Mucosa of rectum (tissue), 2 donors: ENCODE measurements around the gene HAPSTR1.

ENCODE experiments used
- H3K27ac ChIP-seq, 2 donors: one replicate each; pipeline ENCODE4 v1.7.0; 2013; ENCODE audit warnings: inconsistent platforms in 2 of 2, low read depth in 2 of 2, low read length in 2 of 2
- H3K27me3 ChIP-seq, 2 donors: one replicate each; pipeline ENCODE4 v1.7.0; 2013; ENCODE audit warnings: low read length in 2 of 2; ENCODE audit not compliant: control insufficient read depth in 2 of 2, insufficient read depth in 2 of 2
- H3K36me3 ChIP-seq, 2 donors: one replicate each; pipeline ENCODE4 v1.7.0; 2013; ENCODE audit warnings: low read length in 2 of 2; ENCODE audit not compliant: control insufficient read depth in 2 of 2, insufficient read depth in 2 of 2
- H3K4me1 ChIP-seq, 2 donors: one replicate each; pipeline ENCODE4 v1.7.0; 2013; ENCODE audit warnings: low read length in 2 of 2, mild to moderate bottlenecking in 1 of 2; ENCODE audit not compliant: control insufficient read depth in 2 of 2, insufficient read depth in 2 of 2
- H3K4me3 ChIP-seq, 2 donors: one replicate each; pipeline ENCODE4 v1.7.0; 2013; ENCODE audit warnings: low read length in 2 of 2
- H3K9ac ChIP-seq, 2 donors: one replicate each; pipeline ENCODE4 v1.7.0; 2013; ENCODE audit warnings: low read length in 2 of 2, low read depth in 1 of 2, mild to moderate bottlenecking in 1 of 2
- H3K9me3 ChIP-seq, 2 donors: one replicate each; pipeline ENCODE4 v1.7.0; 2013; ENCODE audit warnings: low read length in 2 of 2; ENCODE audit not compliant: control insufficient read depth in 2 of 2
- donor health status: healthy.
- donor health status: Normal muscosa, but diverticular disease.

Gene HAPSTR1

GRCh38 chr16:9128346-9129342, 37.2 kb downstream of the HAPSTR1 start:
- Histone ChIP-seq H3K4me3 (no peak overlapping the region), H3K36me3 (peaks cover 0 to 3% of the 10 kb centered on the region in 2 donors), H3K9me3 (no peaks in the 10 kb centered on the region), H3K4me1 (peaks cover 10 to 12% of the 10 kb centered on the region in 2 donors), H3K27me3 (no peaks in the 10 kb centered on the region), H3K27ac (no peak overlapping the region), H3K9ac (no peak overlapping the region)

DNA sequence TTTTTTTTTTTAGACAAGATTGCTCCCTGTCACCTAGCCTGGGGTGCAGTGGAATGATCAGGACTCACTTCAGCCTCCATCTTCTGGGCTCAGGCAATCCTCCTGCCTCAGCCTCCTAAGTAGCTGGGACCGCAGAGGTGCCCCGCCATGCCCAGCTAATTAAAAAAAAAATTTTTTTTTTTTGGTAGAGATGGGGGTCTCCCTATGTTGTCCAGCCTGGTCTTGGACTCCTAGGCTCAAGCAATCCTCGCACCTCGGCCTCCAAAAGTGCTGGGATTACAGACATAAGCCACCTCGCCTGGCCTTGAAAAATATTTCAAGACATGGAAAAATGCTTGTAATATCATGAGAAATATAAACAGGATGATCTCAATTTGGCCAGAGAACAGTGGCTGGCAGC, 42.9 kb downstream of the HAPSTR1 start:
- Histone ChIP-seq H3K27me3 (peaks cover 3 to 13% of the 10 kb centered on the region in 2 donors), H3K4me3 (no peak overlapping the region), H3K9me3 (no peaks in the 10 kb centered on the region), H3K4me1 (peaks cover 0 to 6% of the 10 kb centered on the region in 2 donors), H3K27ac (no peak overlapping the region), H3K9ac (no peak overlapping the region), H3K36me3 (no peaks in the 10 kb centered on the region)

GRCh38 chr16:9134739-9135138, 43.3 kb downstream of the HAPSTR1 start:
- no peak overlapping the region for H3K4me3 ChIP-seq
- no peaks in the 10 kb centered on the region for H3K36me3 ChIP-seq
- H3K9ac ChIP-seq, result no peak overlapping the region
- peaks cover 0 to 6% of the 10 kb centered on the region in 2 donors for H3K4me1 ChIP-seq
- H3K27me3 ChIP-seq, result peaks cover 3 to 14% of the 10 kb centered on the region in 2 donors
- no peak overlapping the region for H3K27ac ChIP-seq
- H3K9me3 ChIP-seq, result no peaks in the 10 kb centered on the region

DNA sequence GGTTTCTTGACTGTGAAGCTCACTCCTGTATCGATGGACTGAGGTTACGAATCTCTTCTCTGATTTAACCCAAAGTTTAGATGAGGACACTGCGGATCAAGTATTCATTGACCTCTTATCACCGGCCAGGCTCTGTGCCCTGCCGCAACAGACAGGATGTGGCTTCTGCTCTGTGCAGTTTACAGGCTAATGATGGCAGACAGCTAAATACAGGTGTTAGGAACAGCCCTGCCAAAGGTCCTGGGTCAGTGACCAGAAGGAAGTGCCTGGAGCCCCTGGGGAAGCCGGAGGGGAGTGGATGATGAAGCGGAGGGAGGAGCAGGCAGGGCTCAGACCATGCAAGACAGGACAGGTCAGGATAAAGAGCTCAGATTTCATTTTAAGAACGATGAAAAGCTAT, 44.4 kb downstream of the HAPSTR1 start:
- Histone ChIP-seq H3K27me3 (peaks cover 3 to 16% of the 10 kb centered on the region in 2 donors), H3K9me3 (no peaks in the 10 kb centered on the region), H3K9ac (no peak overlapping the region), H3K4me1 (peaks cover 0 to 6% of the 10 kb centered on the region in 2 donors), H3K27ac (no peak overlapping the region), H3K36me3 (no peaks in the 10 kb centered on the region), H3K4me3 (no peak overlapping the region)

DNA sequence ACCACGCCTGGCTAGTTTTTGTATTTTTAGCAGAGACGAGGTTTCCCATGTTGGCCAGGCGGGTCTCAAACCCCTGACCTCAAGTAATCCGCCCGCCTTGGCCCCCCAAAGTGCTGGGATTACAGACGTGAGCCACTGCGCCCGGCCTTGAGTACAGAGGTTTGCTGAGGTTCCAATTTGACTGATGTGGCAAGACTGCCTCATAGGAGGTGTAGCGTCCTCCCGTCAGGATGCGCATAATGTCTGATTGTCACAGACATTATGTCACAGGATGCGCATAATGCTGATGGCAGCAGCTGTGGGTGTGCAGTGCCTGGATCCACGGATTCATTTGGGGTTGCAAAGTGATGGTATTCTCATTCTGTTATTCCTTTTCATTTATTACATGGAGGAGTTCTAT, 45.2 kb downstream of the HAPSTR1 start:
- no peaks in the 10 kb centered on the region for H3K36me3 ChIP-seq
- no peak overlapping the region for H3K9ac ChIP-seq
- H3K27me3 ChIP-seq, result peaks cover 3 to 16% of the 10 kb centered on the region in 2 donors
- no peaks in the 10 kb centered on the region for H3K9me3 ChIP-seq
- H3K27ac ChIP-seq, result no peak overlapping the region
- peaks cover 0 to 6% of the 10 kb centered on the region in 2 donors for H3K4me1 ChIP-seq
- H3K4me3 ChIP-seq, result no peak overlapping the region

DNA sequence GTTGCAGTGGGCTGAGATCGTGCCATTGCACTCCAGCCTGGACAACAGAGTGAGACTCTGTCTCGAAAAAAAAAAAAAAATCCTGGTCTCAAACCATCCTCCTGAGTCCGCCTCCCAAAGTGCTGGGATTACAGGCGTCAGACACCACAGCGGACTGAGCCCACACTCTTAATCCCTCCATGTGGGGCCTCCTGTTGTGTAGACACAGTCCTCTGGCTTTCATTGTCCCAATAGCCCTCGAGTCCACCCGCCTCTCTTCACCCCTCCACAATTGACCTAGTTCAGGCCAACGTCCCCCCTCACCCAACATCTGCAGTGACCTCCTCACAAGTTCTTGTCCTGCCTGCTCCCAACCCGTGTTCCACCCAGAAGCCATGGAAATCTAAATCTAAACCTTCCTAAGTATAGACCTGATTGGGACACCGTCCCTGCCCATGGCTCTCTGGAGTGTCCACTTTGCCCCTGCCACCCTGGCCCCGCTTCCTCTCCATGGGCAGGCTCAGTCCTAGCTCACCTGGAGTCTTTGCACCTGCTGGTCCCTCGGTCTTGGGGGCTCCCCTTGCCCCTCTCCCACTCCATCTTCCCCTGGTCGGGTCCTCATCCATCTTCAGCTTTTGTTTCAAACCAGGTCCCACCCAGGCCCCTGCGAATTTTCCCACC, 46.7 kb downstream of the HAPSTR1 start:
- Histone ChIP-seq H3K9ac (no peak overlapping the region), H3K27ac (no peak overlapping the region), H3K36me3 (no peaks in the 10 kb centered on the region), H3K4me3 (no peak overlapping the region), H3K4me1 (peaks cover 0 to 6% of the 10 kb centered on the region in 2 donors), H3K27me3 (peaks cover 3 to 16% of the 10 kb centered on the region in 2 donors), H3K9me3 (no peaks in the 10 kb centered on the region)

DNA sequence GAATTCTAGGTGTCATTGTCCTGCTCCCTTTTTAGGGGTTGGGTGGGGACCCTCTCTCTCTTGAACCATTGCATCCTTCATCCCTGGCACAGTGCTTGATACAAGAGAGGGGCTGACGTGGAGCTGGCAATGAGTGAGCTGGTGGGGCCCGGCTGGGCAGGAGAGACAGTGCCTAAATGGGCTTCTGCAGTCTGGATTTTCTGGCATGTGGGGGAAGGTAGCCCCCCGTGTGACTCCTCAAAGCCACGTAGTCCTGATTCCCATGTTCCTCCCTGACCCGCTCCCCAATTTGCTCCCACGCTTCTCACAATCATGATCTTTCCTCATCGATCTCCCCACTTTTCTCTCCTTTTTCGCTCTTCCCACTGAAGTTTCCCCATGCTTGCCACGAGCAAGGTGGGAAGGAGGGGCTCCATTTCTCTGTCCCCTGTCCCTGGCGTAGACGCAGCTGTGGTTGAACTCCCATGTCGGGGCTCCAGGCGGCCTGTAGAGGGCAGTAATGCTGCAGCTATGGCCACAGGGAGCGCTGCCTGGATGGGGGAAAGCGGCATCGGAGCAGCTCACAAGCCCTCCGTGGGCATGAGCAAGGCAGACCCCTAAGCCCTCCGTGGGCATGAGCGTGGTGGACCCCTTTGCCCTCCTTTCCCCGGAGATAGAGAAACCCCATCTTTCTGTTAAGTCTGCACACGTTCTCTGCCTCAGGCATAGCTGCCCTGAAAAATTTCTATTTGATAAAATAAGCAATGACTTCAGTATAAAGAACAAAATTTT, 47.5 kb downstream of the HAPSTR1 start:
- Histone ChIP-seq H3K27ac (no peak overlapping the region), H3K4me3 (peak overlapping the region in 1 of 2 donors; percentile 45), H3K9me3 (no peaks in the 10 kb centered on the region), H3K36me3 (no peaks in the 10 kb centered on the region), H3K4me1 (peaks cover 0 to 6% of the 10 kb centered on the region in 2 donors), H3K27me3 (peaks cover 3 to 16% of the 10 kb centered on the region in 2 donors), H3K9ac (no peak overlapping the region)

- peaks cover 0 to 6% of the 10 kb centered on the region in 2 donors for H3K4me1 ChIP-seq
- H3K27me3 ChIP-seq, result peaks cover 3 to 16% of the 10 kb centered on the region in 2 donors
- H3K27ac ChIP-seq, result no peak overlapping the region
- H3K9ac ChIP-seq, result no peak overlapping the region
- H3K4me3 ChIP-seq, result peak overlapping the region in 1 of 2 donors; percentile 27
- no peaks in the 10 kb centered on the region for H3K9me3 ChIP-seq
- no peaks in the 10 kb centered on the region for H3K36me3 ChIP-seq
Observed at GRCh38 chr16:9139965-9140364, 48.5 kb downstream of the HAPSTR1 start.
